Thoracic aorta (tissue), 2 donors: ENCODE measurements around the gene CNTD1. TPM values are rescaled to one million over a fixed set of nuclear protein-coding genes. Genes with fewer than 3 reads are reported as not detected.
A peak's percentile ranks its signal among the peaks of the same experiment; 100 is the strongest.

ENCODE experiments used
- ATAC-seq: fragments of 150-250 bp; one replicate; pipeline ENCODE4 v1.8.0; 2017; ENCODE audit warnings: low read depth; ENCODE audit not compliant: insufficient number of reproducible peaks, low FRiP score
- DNase-seq: peaks from one replicate; pipeline ENCODE4 v3.0.0-alpha.2; 2020; ENCODE audit warnings: low spot score
- H3K27ac ChIP-seq, 2 donors: fragments of 200-600 bp; sonication (generic); 1 replicate in 1 of 2; 2 replicates in 1 of 2; pipeline ENCODE4 v1.5.1; 2016; ENCODE audit warnings: mild to moderate bottlenecking in 2 of 2, moderate library complexity in 2 of 2
- H3K27me3 ChIP-seq: fragments of 200-600 bp; sonication (generic); replicated peaks from 2 replicates; pipeline ENCODE4 v1.6.0; 2016; ENCODE audit warnings: mild to moderate bottlenecking; ENCODE audit not compliant: insufficient read depth
- H3K36me3 ChIP-seq: fragments of 200-600 bp; sonication (generic); one replicate; pipeline ENCODE4 v1.5.1; 2016
- H3K4me1 ChIP-seq, 2 donors: fragments of 200-600 bp; sonication (generic); 1 replicate in 1 of 2; 2 replicates in 1 of 2; pipeline versions ENCODE4 v1.5.1 to v1.6.0; 2016; ENCODE audit warnings: low read depth in 2 of 2, mild to moderate bottlenecking in 1 of 2; ENCODE audit not compliant: control insufficient read depth in 1 of 2
- H3K4me3 ChIP-seq: fragments of 200-600 bp; sonication (generic); 2 replicates; pipeline ENCODE4 v1.5.1; 2016; ENCODE audit warnings: mild to moderate bottlenecking
- H3K9me3 ChIP-seq: fragments of 200-600 bp; sonication (generic); 2 replicates; pipeline ENCODE4 v1.5.1; 2016
- CTCF ChIP-seq: fragments of 200-600 bp; sonication (generic); IDR thresholded peaks from one replicate; pipeline ENCODE4 v1.5.1; 2019; ENCODE audit warnings: antibody characterized with exemption
- total RNA-seq, 2 donors: library from RNA; depleted of rRNA; stranded (reverse); fragments of >200 nt; gene quantifications; one replicate each; pipeline versions ENCODE4 v1.1.0 to v1.2.3, GENCODE V29; 2016

CNTD1 gene
- total RNA-seq, 2 donors from 2014 or later = not detected

GRCh38 chr17:42814633-42815399, 16.2 kb downstream of the CNTD1 start:
- no peak for DNase-seq
- Histone ChIP-seq H3K27me3 (no peaks in the 10 kb centered on the region), H3K4me3 (no peak overlapping the region), H3K27ac (no peak overlapping the region), H3K9me3 (no peaks in the 10 kb centered on the region), H3K36me3 (peaks cover 59% of the 10 kb centered on the region), H3K4me1 (no peaks in the 10 kb centered on the region)
- TF ChIP-seq CTCF = no peak
- ATAC-seq = no peak

GRCh38 chr17:42817866-42818265, 19.2 kb downstream of the CNTD1 start:
- Histone ChIP-seq H3K27me3 (no peaks in the 10 kb centered on the region), H3K4me3 (no peak overlapping the region), H3K4me1 (peaks cover 6% of the 10 kb centered on the region in 2 donors), H3K9me3 (no peaks in the 10 kb centered on the region), H3K36me3 (peaks cover 64% of the 10 kb centered on the region), H3K27ac (no peak overlapping the region)
- no peak for ATAC-seq
- no peak for TF ChIP-seq CTCF
- DNase-seq = no peak

- no peak for ATAC-seq
- H3K4me1 ChIP-seq = peaks cover 11% of the 10 kb centered on the region in 2 donors
Measured at GRCh38 chr17:42818379-42818778, 19.7 kb downstream of the CNTD1 start.

GRCh38 chr17:42819939-42820535, 21.4 kb downstream of the CNTD1 start:
- H3K4me3 ChIP-seq = no peak overlapping the region
- no peak overlapping the region for H3K27ac ChIP-seq
- H3K27me3 ChIP-seq = no peaks in the 10 kb centered on the region
- peaks cover 14 to 18% of the 10 kb centered on the region in 2 donors for H3K4me1 ChIP-seq
- DNase-seq = no peak
- H3K9me3 ChIP-seq = no peaks in the 10 kb centered on the region
- TF ChIP-seq CTCF = peak; percentile 41
- peaks cover 49% of the 10 kb centered on the region for H3K36me3 ChIP-seq
- no peak for ATAC-seq

More at GRCh38 chr17:42818379-42818778, 19.7 kb downstream of the CNTD1 start:
- TF ChIP-seq CTCF = no peak
- no peak overlapping the region for H3K27ac ChIP-seq
- no peaks in the 10 kb centered on the region for H3K27me3 ChIP-seq
- no peaks in the 10 kb centered on the region for H3K9me3 ChIP-seq
- DNase-seq = no peak
- peaks cover 64% of the 10 kb centered on the region for H3K36me3 ChIP-seq
- no peak overlapping the region for H3K4me3 ChIP-seq

GRCh38 chr17:42821176-42821575, 22.5 kb downstream of the CNTD1 start:
- DNase-seq (no peak), ATAC-seq (no peak)
- Histone ChIP-seq H3K4me1 (peaks cover 14 to 18% of the 10 kb centered on the region in 2 donors), H3K27me3 (no peaks in the 10 kb centered on the region), H3K4me3 (no peak overlapping the region), H3K36me3 (peaks cover 41% of the 10 kb centered on the region), H3K27ac (no peak overlapping the region), H3K9me3 (no peaks in the 10 kb centered on the region)
- no peak for TF ChIP-seq CTCF
